GM12878 (cell line): ENCODE data around the gene EIF4EBP2. TPM values are rescaled to one million over a fixed set of nuclear protein-coding genes. Genes with fewer than 3 reads are reported as not detected.

Experiments
- ATAC-seq: fragments of 200-7000 bp; cut with Tn5 transposase; 3 replicates; pipeline ENCODE4 v1.9.1; 2020; ENCODE audit warnings: mild to moderate bottlenecking, moderate library complexity
- BruUV-seq: library from RNA; stranded (reverse); fragments of 400-500 nt; replicated peaks from 2 replicates; lab custom pipeline; 2021; lab: Mats Ljungman, UMichigan
- CTCF ChIA-PET: fragments of 300-600 bp; sonication (Branson Sonifier 250); formaldehyde crosslinking; extraction: SDS; loops from one replicate; lab custom pipeline; 2021; ENCODE audit warnings: inconsistent platforms; lab: Yijun Ruan, JAX
- POLR2A ChIA-PET: fragments of 350-600 bp; formaldehyde crosslinking; extraction: SDS; loops from one replicate; lab custom pipeline; 2021; ENCODE audit warnings: inconsistent platforms; lab: Charles Lee
- RAD21 ChIA-PET: fragments of 300-600 bp; sonication (Branson Sonifier 250); formaldehyde crosslinking; loops from one replicate; lab custom pipeline; 2023; ENCODE audit warnings: antibody characterized with exemption; ENCODE audit not compliant: unreplicated experiment; lab: Charles Lee
- SMC1A ChIA-PET: fragments of 300-600 bp; sonication (Branson Sonifier 250); formaldehyde crosslinking; loops from one replicate; lab custom pipeline; 2023; ENCODE audit not compliant: unreplicated experiment, uncharacterized antibody; lab: Charles Lee
- DNase-seq: peaks from one replicate; pipeline ENCODE4 v3.0.0-alpha.2; 2011; ENCODE audit warnings: low read depth, low spot score
- FAIRE-seq: peaks from 3 replicates; lab custom pipeline; 2011; peaks lifted over from hg19 to GRCh38; lab: Jason Lieb, UNC
- H2AFZ ChIP-seq: 2 replicates; pipeline ENCODE4 v1.6.0; 2011; ENCODE audit warnings: low read depth, low read length, control low read depth; ENCODE audit not compliant: control insufficient read depth
- H3K27ac ChIP-seq: 2 replicates; pipeline ENCODE4 v1.5.1; 2011; ENCODE audit warnings: control low read depth; ENCODE audit not compliant: control insufficient read depth, insufficient read depth
- H3K27me3 ChIP-seq, 2 experiments: replicated peaks in 1 of 2; 2 replicates each; pipeline versions ENCODE4 v1.6.0 to v1.6.1; 2011; ENCODE audit warnings: low read length in 1 of 2; ENCODE audit not compliant: control insufficient read depth in 2 of 2, insufficient read depth in 2 of 2
- H3K36me3 ChIP-seq, 2 experiments: 2 replicates each; pipeline ENCODE4 v1.5.1; 2011; ENCODE audit warnings: low read length in 1 of 2; ENCODE audit not compliant: control insufficient read depth in 2 of 2, insufficient read depth in 2 of 2
- H3K4me1 ChIP-seq: 2 replicates; pipeline ENCODE4 v1.6.1; 2011; ENCODE audit warnings: mild to moderate bottlenecking, low read length, moderate library complexity, mixed read lengths; ENCODE audit not compliant: control insufficient read depth, insufficient read depth
- H3K4me2 ChIP-seq: 2 replicates; pipeline ENCODE4 v1.6.0; 2011; ENCODE audit warnings: control low read depth; ENCODE audit not compliant: control insufficient read depth, insufficient read depth
- H3K4me3 ChIP-seq: fragments of 200-600 bp; sonication (generic); 2 replicates; pipeline ENCODE4 v1.5.1; 2016
- H3K79me2 ChIP-seq: 2 replicates; pipeline ENCODE4 v1.6.0; 2011; ENCODE audit warnings: low read length; ENCODE audit not compliant: control insufficient read depth, insufficient read depth
- H3K9ac ChIP-seq: 2 replicates; pipeline ENCODE4 v1.8.0; 2011; ENCODE audit warnings: low read length, control low read depth, mixed read lengths; ENCODE audit not compliant: control insufficient read depth, insufficient read depth
- H3K9me3 ChIP-seq: replicated peaks from 3 replicates; pipeline ENCODE4 v1.5.1; 2011; ENCODE audit warnings: mild to moderate bottlenecking, low read length; ENCODE audit not compliant: control insufficient read depth, insufficient read depth
- H4K20me1 ChIP-seq: 2 replicates; pipeline ENCODE4 v1.6.0; 2011; ENCODE audit not compliant: control insufficient read depth, insufficient read depth
- CHD2 ChIP-seq: IDR thresholded peaks from 2 replicates; pipeline ENCODE4 v1.6.1; 2011; ENCODE audit warnings: low read depth, low read length, improper control_type of control experiment, borderline replicate concordance
- ESRRA ChIP-seq: IDR thresholded peaks from 2 replicates; pipeline ENCODE4 v1.6.1; 2012; ENCODE audit warnings: mild to moderate bottlenecking, low read length, improper control_type of control experiment
- NFXL1 ChIP-seq: fragments of 450-650 bp; IDR thresholded peaks from 2 replicates; pipeline ENCODE4 v1.6.1; 2017; ENCODE audit warnings: antibody characterized with exemption, mild to moderate bottlenecking, borderline replicate concordance
- SMC3 ChIP-seq: IDR thresholded peaks from 2 replicates; pipeline ENCODE4 v1.6.1; 2011; ENCODE audit warnings: low read length, improper control_type of control experiment, borderline replicate concordance
- SP1 ChIP-seq: IDR thresholded peaks from one replicate; pipeline ENCODE4 v1.6.1; 2011; ENCODE audit warnings: low read depth, low read length
- TCF3 ChIP-seq: IDR thresholded peaks from 2 replicates; pipeline ENCODE4 v1.6.1; 2012; ENCODE audit warnings: low read depth, mild to moderate bottlenecking, low read length, borderline replicate concordance; ENCODE audit not compliant: insufficient read depth
- ZBED1 ChIP-seq: IDR thresholded peaks from 2 replicates; pipeline ENCODE4 v1.6.1; 2016; ENCODE audit warnings: borderline replicate concordance
- ZNF592 ChIP-seq: fragments of 450-650 bp; IDR thresholded peaks from 2 replicates; pipeline ENCODE4 v1.6.1; 2017; ENCODE audit warnings: mild to moderate bottlenecking, moderate library complexity
- ZNF687 ChIP-seq: fragments of 450-650 bp; IDR thresholded peaks from 2 replicates; pipeline ENCODE4 v1.6.1; 2017; ENCODE audit warnings: mild to moderate bottlenecking, moderate library complexity
- WGBS: methylation state at CpG from one replicate; pipeline ENCODE4 v1.1.6; 2016; ENCODE audit warnings: low lambda C conversion rate; ENCODE audit not compliant: insufficient replicate concordance, insufficient coverage; ENCODE audit errors: missing lambda C conversion rate; 5-methylcytosine and 5-hydroxymethylcytosine counted together
- in situ Hi-C: fragments of 300-500 bp; cut with MboI; formaldehyde crosslinking; loops from 9 replicates; pipeline ENCODE4 v1.14.3; 2018; ENCODE audit warnings: mixed read lengths
- intact Hi-C: fragments of 100-400 bp; cut with micrococcal nuclease; formaldehyde crosslinking; loops from one replicate; pipeline ENCODE4 v1.14.2; 2022; ENCODE audit not compliant: unreplicated experiment
- polyA plus RNA-seq, 11 experiments: library from polyadenylated mRNA; depleted of rRNA in 4 of 11; unstranded in 6 of 11; stranded (reverse) in 5 of 11; fragments of >200 nt; fragmentation: Nextera tagmentation in 4 of 11; fragmentation: Illumina TruSeq in 1 of 11; extraction: Ambion mirVana in 4 of 11; extraction: Trizol in 1 of 11; gene quantifications; 1 replicate in 1 of 11; 2 replicates in 10 of 11; pipeline versions ENCODE4 v1.2.1 to v1.2.3, GENCODE V29; 2011 to 2016; ENCODE audit warnings: inconsistent platforms in 2 of 11, missing spikeins in 2 of 11, low read depth in 1 of 11
- total RNA-seq, 4 experiments: library from RNA; depleted of rRNA in 3 of 4; stranded (reverse); fragments of >200 nt in 3 of 4; fragmentation: Illumina TruSeq in 1 of 4; extraction: Trizol in 1 of 4; gene quantifications; 2 replicates each; pipeline versions ENCODE4 v1.2.1 to v1.2.3, GENCODE V29; 2013 to 2021

The EIF4EBP2 gene
- total and polyA plus RNA-seq, 10 of the 15 experiments (the other 5 are each of a cell fraction or from before 2014, with no cell fraction given), result 14.4 to 51.3 (median 28.9) TPM

GRCh38 chr10:70435241-70436085 is 31.5 kb downstream of the EIF4EBP2 start:
- H3K4me3 ChIP-seq, result no peak overlapping the region
- SMC1A ChIA-PET, result no interaction called here
- in situ Hi-C loops, result no loop called here
- FAIRE-seq (no peak), DNase-seq (no peak), ATAC-seq (no peak)
- no peaks in the 10 kb centered on the region; a peak in 1 of 4 replicates for H3K36me3 ChIP-seq
- POLR2A ChIA-PET, result interaction anchor here (0.7 kb wide), 1 partner anchor 1032 kb away, joined by 7 read pairs; no protein-coding TSS in a partner anchor
- no peaks in the 10 kb centered on the region for H3K4me1 ChIP-seq
- H3K9me3 ChIP-seq, result no peaks in the 10 kb centered on the region
- H3K79me2 ChIP-seq, result no peaks in the 10 kb centered on the region
- peaks cover 3% of the 10 kb centered on the region in 2 experiments; a peak in 3 of 4 replicates for H3K27me3 ChIP-seq
- H3K4me2 ChIP-seq, result no peak overlapping the region
- WGBS, result 79% methylated on average over 19 of the region's 19 CpGs
- RAD21 ChIA-PET, result no interaction called here
- no peak overlapping the region for H2AFZ ChIP-seq
- H3K9ac ChIP-seq, result no peak overlapping the region
- intact Hi-C loops, result no loop called here
- H4K20me1 ChIP-seq, result no peaks in the 10 kb centered on the region
- TF ChIP-seq SP1 (no peak), SMC3 (no peak), ZNF687 (no peak), CHD2 (no peak), TCF3 (no peak), ESRRA (no peak), ZBED1 (no peak), ZNF592 (no peak), NFXL1 (no peak)
- CTCF ChIA-PET, result interaction anchor here (0.9 kb wide), 1 partner anchor 214 kb away, joined by 3 read pairs; no protein-coding TSS in a partner anchor
- no peak overlapping the region for H3K27ac ChIP-seq
- no TSS peak for BruUV-seq
